ENCODE measurements around the gene CETN3.

CETN3 gene

GRCh38 chr5:90368454-90369246 is 40.9 kb downstream of the CETN3 start:
- DNase-seq (ENCODE audit: low read depth): no peak
- no peak overlapping the region for H3K4me3 ChIP-seq (ENCODE audit: low read length)
- TF ChIP-seq, protein P1, sequence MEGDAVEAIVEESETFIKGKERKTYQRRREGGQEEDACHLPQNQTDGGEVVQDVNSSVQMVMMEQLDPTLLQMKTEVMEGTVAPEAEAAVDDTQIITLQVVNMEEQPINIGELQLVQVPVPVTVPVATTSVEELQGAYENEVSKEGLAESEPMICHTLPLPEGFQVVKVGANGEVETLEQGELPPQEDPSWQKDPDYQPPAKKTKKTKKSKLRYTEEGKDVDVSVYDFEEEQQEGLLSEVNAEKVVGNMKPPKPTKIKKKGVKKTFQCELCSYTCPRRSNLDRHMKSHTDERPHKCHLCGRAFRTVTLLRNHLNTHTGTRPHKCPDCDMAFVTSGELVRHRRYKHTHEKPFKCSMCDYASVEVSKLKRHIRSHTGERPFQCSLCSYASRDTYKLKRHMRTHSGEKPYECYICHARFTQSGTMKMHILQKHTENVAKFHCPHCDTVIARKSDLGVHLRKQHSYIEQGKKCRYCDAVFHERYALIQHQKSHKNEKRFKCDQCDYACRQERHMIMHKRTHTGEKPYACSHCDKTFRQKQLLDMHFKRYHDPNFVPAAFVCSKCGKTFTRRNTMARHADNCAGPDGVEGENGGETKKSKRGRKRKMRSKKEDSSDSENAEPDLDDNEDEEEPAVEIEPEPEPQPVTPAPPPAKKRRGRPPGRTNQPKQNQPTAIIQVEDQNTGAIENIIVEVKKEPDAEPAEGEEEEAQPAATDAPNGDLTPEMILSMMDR (IDR thresholded peaks at IDR 0.05; ENCODE audit: insufficient read depth, low read depth, low read length, missing control alignments): no peak

DNA sequence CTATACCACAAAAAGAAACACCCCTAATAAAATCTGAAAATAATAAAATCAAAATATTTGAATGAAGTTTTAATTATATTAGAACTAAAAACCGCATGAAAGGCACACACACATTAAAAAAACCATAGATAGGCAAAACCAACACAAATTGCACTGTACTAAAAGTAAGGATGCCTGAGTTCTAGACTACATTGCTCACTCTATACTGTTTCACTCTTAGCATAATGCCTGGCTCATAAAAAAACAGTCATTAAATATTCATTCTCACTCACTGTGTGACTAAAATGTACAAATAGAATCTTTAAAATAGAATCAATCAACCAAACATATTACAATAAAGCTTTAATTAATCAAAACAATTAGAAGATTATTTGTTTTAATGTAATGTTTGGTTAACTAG is 41.7 kb downstream of the CETN3 start:
- DNase-seq (ENCODE audit: low read depth): no peak
- TF ChIP-seq, protein P1 (IDR thresholded peaks at IDR 0.05; ENCODE audit: insufficient read depth, low read depth, low read length, missing control alignments): no peak
- H3K4me3 ChIP-seq (ENCODE audit: low read length): no peak overlapping the region

DNA sequence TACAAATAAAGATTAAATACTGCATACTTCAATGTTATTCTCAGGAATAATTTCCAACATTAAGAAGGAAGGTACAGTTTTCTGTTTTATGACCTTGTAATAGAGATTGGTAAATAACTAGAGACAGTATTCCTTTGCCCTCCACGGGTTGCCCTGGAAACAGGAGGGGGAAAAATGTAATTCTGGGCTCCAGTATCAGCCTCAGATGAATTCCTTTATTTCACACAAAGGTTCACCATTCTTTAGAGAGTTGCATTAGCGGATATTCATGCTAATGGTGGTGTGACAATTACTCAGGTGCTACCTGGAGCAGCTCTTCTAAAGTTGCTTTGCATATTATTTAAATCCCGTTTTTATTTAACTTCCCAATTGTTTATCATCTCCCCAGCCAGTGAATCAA is 42.6 kb downstream of the CETN3 start:
- TF ChIP-seq, protein P1 (IDR thresholded peaks at IDR 0.05; ENCODE audit: insufficient read depth, low read depth, low read length, missing control alignments): no peak
- DNase-seq (ENCODE audit: low read depth): no peak
- H3K4me3 ChIP-seq (ENCODE audit: low read length): no peak overlapping the region

DNA sequence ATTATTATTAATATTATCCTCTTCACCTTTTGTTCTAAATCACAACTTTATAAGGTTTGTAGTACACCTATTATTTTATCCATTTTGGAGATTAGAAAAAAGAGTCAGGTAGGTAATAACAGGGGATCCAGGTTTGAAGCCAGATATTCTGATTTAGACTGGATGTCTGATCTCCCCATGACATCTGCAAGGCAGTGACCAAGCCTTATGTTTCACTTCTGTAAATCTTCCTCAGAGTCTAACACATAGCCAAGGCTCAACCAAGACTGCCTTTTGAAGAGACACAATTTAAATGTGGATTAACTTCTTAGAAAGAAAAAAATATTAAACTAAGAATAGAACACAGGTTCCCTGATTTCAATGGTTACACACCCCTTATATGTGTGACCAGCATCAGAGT is 44.2 kb downstream of the CETN3 start:
- no peak for DNase-seq (ENCODE audit: low read depth)
- no peak overlapping the region for H3K4me3 ChIP-seq (ENCODE audit: low read length)
- TF ChIP-seq, protein P1 (IDR thresholded peaks at IDR 0.05; ENCODE audit: insufficient read depth, low read depth, low read length, missing control alignments): no peak

DNA sequence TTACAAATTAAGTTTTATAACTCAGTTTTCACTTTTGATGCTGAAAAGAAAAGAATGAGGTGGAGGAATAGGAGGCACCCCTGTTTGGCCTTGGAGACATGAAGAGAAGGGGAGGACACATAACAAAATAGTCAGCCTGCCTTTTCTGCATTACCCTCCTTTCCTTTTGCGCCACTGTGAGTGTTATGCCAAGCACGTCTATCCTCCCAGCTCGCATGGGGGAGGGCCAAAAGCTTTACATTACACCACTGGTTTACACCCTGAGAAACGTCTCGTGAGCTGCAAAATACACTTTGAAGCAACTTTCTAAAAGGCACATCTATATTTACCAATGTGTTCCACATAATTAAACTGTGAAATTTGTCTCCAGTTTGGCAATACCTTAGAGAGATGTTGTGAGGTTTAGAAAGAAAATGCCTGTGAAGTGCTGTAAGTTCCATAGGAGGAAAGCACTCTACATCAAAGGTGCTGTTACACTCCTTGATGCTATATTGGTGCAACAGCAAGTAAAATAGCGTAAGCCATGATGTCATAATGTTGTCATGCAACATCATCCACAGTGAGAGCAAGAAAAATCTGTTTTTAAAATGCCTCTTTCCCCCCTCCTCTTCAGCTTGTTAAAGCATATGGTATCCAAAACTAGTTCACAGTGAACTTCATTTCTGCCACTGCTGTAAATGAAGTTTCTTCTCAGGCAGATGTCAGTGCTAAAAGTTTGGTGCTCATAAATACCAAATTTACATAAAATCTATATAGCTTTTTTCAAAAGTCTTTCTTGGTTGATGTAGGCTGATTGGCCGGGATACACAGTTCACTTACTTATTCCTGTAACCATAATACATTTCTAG is 50.3 kb downstream of the CETN3 start:
- no peak overlapping the region for H3K4me3 ChIP-seq (ENCODE audit: low read length)
- DNase-seq (ENCODE audit: low read depth): no peak
- TF ChIP-seq, protein P1 (IDR thresholded peaks at IDR 0.05; ENCODE audit: insufficient read depth, low read depth, low read length, missing control alignments): no peak

- no peak for DNase-seq (ENCODE audit: low read depth)
- no peak overlapping the region for H3K4me3 ChIP-seq (ENCODE audit: low read length)
- TF ChIP-seq, protein P1 (IDR thresholded peaks at IDR 0.05; ENCODE audit: insufficient read depth, low read depth, low read length, missing control alignments): no peak
These were observed 52.9 kb downstream of the CETN3 start for GRCh38 chr5:90356622-90357021.

Measured in epithelial cell of esophagus (primary cell).